ENCODE measurements around the gene DHX15. TPM values are rescaled to one million over a fixed set of nuclear protein-coding genes. Genes with fewer than 3 reads are reported as not detected.

Gene DHX15
- total and polyA plus RNA-seq, 12 donors, result 32.9 to 69.6 (median 47.7) TPM

DNA sequence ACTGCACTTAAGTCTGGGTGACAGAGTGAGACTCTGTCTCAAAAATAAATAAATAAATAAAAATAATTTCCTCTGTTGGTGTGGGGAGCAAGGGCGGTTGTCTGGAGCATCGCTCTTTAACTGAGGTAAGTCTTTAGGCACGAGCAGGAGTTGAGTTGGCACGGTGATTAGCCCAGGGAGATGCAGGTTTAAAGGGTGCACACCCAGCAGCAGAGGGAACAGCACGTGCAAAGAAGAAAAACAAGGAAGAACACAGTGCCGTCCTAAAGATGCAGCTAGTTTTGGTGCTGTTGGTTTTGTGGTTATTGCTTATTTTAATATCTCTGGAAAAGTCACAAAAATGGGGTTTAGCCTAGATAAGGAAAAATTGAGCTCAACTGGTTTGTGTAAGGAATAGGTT lies 87.8 kb downstream of the DHX15 start:
- Histone ChIP-seq H3K36me3 (no peaks in the 10 kb centered on the region), H3K4me1 (no peaks in the 10 kb centered on the region), H3K4me3 (no peak overlapping the region), H3K27me3 (no peaks in the 10 kb centered on the region), H3K27ac (no peak overlapping the region), H3K9me3 (peaks cover 0 to 5% (median 0%) of the 10 kb centered on the region in 11 donors)
- WGBS, 2 donors, result 91 to 93% methylated on average over 6 of the region's 6 CpGs
- ATAC-seq, result no peak
- TF ChIP-seq, protein P1, sequence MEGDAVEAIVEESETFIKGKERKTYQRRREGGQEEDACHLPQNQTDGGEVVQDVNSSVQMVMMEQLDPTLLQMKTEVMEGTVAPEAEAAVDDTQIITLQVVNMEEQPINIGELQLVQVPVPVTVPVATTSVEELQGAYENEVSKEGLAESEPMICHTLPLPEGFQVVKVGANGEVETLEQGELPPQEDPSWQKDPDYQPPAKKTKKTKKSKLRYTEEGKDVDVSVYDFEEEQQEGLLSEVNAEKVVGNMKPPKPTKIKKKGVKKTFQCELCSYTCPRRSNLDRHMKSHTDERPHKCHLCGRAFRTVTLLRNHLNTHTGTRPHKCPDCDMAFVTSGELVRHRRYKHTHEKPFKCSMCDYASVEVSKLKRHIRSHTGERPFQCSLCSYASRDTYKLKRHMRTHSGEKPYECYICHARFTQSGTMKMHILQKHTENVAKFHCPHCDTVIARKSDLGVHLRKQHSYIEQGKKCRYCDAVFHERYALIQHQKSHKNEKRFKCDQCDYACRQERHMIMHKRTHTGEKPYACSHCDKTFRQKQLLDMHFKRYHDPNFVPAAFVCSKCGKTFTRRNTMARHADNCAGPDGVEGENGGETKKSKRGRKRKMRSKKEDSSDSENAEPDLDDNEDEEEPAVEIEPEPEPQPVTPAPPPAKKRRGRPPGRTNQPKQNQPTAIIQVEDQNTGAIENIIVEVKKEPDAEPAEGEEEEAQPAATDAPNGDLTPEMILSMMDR (IDR thresholded peaks at IDR 0.05), result no peak
- no peak for DNase-seq
- intact Hi-C loops (cut with DNase I), result loop anchor here in 1 of 10 donors (10.0 kb wide), 1 partner anchor 188 kb away; no protein-coding TSS in a partner anchor

DNA sequence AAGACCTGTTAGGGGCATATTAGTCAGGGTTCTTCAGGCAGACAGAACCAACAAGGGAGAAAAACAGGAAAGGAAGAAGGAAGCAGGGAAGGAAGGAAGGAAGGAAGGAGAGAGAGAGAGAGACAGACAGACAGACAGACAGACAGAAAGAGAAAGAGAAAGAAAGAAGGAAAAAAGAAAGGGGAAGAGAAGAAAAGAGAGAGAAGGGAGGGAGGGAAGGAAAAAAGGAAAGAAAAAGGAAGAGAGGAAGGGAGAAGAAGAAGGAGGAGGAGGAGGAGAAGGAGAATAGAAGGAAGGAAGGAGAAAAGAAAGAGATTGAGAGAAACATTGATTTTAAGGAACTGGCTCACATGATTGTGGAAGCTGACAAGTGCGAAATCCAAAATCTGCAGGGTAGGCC lies 89.0 kb downstream of the DHX15 start:
- H3K4me1 ChIP-seq, result no peaks in the 10 kb centered on the region
- WGBS, 2 donors, result 88 to 100% methylated on average over 1 of the region's 1 CpG
- no peak for ATAC-seq
- H3K27ac ChIP-seq, result no peak overlapping the region
- TF ChIP-seq, protein P1 (IDR thresholded peaks at IDR 0.05), result no peak
- DNase-seq, result no peak
- intact Hi-C loops (cut with DNase I), result loop anchor here in 1 of 10 donors (10.0 kb wide), 1 partner anchor 189 kb away; no protein-coding TSS in a partner anchor
- H3K36me3 ChIP-seq, result no peaks in the 10 kb centered on the region
- no peaks in the 10 kb centered on the region for H3K27me3 ChIP-seq
- H3K9me3 ChIP-seq, result peaks cover 0 to 5% (median 0%) of the 10 kb centered on the region in 11 donors
- no peak overlapping the region for H3K4me3 ChIP-seq

DNA sequence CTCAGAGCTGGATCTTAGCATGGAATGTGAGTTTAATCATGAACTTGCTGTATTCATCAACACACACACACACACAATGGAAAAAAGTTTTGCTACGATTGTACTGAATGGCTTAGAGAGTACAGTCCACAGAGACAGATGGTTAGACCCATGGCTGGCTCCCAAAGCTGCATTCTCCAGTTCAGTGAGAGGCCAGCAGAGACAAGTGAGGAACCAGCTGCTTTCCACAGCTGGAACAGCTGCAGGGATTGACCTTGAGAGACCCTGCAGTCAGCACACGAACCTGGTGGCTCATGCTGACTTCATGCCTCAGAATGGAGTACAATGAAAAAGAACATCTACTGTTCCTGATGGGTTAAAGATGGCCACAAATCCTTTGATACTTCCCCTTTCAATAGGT lies 94.5 kb downstream of the DHX15 start:
- Histone ChIP-seq H3K4me3 (no peak overlapping the region), H3K4me1 (peaks cover 0 to 11% (median 0%) of the 10 kb centered on the region in 9 donors), H3K36me3 (no peaks in the 10 kb centered on the region), H3K27ac (peak overlapping the region in 2 of 10 donors; percentile 10 to 32), H3K27me3 (no peaks in the 10 kb centered on the region), H3K9me3 (peaks cover 0 to 5% (median 0%) of the 10 kb centered on the region in 11 donors)
- DNase-seq (peak; percentile 27 to 74), ATAC-seq (peak in 7 of 8 donors; percentile 78 to 93 (median 91))
- WGBS, 2 donors, result 52 to 57% methylated on average over 2 of the region's 2 CpGs
- TF ChIP-seq, protein P1 (IDR thresholded peaks at IDR 0.05), result peak in 1 of 9 donors; percentile 6
- intact Hi-C loops (cut with DNase I), result loop anchor here in 8 of 10 donors (5.0 to 10.0 kb wide), 9 partner anchors 195 to 877 kb away; partner anchors contain the start of genes SOD3 (in 2 of the 8) and CCDC149 (in 1 of the 8)

DNA sequence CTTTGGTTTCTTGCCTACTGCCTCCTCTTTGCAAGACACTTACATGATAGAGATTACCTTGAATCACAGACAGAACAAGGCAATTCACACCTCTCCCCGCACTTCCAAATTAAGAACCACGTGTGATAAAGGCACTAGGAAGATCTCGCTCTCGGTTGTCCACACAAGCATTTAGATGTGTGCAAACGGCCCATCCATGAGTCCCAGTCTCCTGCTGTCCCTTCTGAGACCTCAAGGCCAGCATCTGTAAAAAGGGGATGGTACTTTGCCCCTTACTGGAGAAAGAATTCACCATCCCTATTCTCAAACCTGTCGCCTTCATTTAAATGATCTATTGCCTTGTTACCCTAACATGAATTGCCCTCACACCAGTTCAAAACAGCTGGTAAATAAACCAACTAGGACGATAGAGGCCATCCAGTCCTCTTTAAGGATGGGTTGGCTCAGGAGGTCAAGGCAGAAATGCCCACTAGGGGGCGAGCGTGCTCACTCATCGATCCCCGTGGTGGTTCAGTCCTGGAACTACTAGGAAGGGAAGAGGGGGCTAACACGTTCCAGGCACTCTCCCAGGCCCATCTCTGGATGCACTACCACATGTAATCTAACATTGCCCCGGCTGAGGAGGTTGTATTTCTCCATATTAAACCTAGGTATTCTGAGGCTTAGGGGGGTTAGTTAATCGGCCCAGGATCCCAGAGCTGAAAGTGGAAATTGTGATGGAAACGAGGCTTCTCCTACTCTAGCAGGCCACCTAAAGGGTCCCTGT lies 95.8 kb downstream of the DHX15 start:
- intact Hi-C loops (cut with DNase I), result loop anchor here in 7 of 10 donors (1.0 to 10.0 kb wide), 10 partner anchors 196 to 879 kb away; partner anchors contain the start of genes SOD3 (in 2 of the 7) and CCDC149 (in 1 of the 7)
- WGBS, 2 donors, result 34 to 35% methylated on average over 15 of the region's 15 CpGs

More for the DNA sequence above, 95.8 kb downstream of the DHX15 start:
- DNase-seq (peak; percentile 65 to 80), ATAC-seq (peak; percentile 67 to 87 (median 80))
- Histone ChIP-seq H3K4me1 (peaks cover 0 to 11% (median 0%) of the 10 kb centered on the region in 9 donors), H3K9me3 (no peaks in the 10 kb centered on the region), H3K36me3 (no peaks in the 10 kb centered on the region), H3K27me3 (no peaks in the 10 kb centered on the region), H3K4me3 (no peak overlapping the region), H3K27ac (no peak overlapping the region)
- TF ChIP-seq, protein P1 (IDR thresholded peaks at IDR 0.05), result peak; percentile 76 to 87 (median 81)
